IMR-90 (cell line): Measurements from ENCODE around the gene CLASP1. TPM values are rescaled to one million over a fixed set of nuclear protein-coding genes. Genes with fewer than 3 reads are reported as not detected.
A peak's percentile ranks its signal among the peaks of the same experiment; 100 is the strongest.

Experiments
- ATAC-seq: fragments of 200-7000 bp; cut with Tn5 transposase; 2 replicates; pipeline ENCODE4 v1.9.1; 2020; ENCODE audit warnings: low read depth, mild to moderate bottlenecking, moderate library complexity
- BruUV-seq: library from RNA; stranded (reverse); fragments of 400-500 nt; replicated peaks from 2 replicates; lab custom pipeline; 2021; lab: Mats Ljungman, UMichigan
- CTCF ChIA-PET: fragments of 300-600 bp; formaldehyde crosslinking; extraction: SDS; loops from one replicate; lab custom pipeline; 2021; ENCODE audit warnings: antibody characterized with exemption; lab: Yijun Ruan, JAX
- POLR2A ChIA-PET: fragments of 300-600 bp; sonication (Branson Sonifier 250); formaldehyde crosslinking; loops from one replicate; lab custom pipeline; 2022; ENCODE audit warnings: antibody characterized with exemption; ENCODE audit not compliant: unreplicated experiment; lab: Charles Lee
- DNase-seq: peaks from one replicate; pipeline ENCODE4 v3.0.0; 2013
- H2AFZ ChIP-seq: replicated peaks from 2 replicates; pipeline ENCODE3; 2013; ENCODE audit warnings: low read length, mild to moderate bottlenecking; ENCODE audit not compliant: poor library complexity
- H2AK5ac ChIP-seq: 2 replicates; pipeline ENCODE4 v1.6.1; 2013; ENCODE audit warnings: low read depth, low read length, inconsistent platforms
- H2AK9ac ChIP-seq: replicated peaks from 2 replicates; pipeline ENCODE3; 2013; ENCODE audit warnings: mild to moderate bottlenecking, low read depth, low read length, moderate library complexity; ENCODE audit not compliant: poor library complexity
- H2BK120ac ChIP-seq: 2 replicates; pipeline ENCODE4 v1.6.1; 2013; ENCODE audit warnings: low read depth, low read length, inconsistent platforms
- H2BK15ac ChIP-seq: 3 replicates; pipeline ENCODE4 v1.6.1; 2013; ENCODE audit warnings: low read depth, low read length, inconsistent platforms
- H2BK20ac ChIP-seq: 2 replicates; pipeline ENCODE4 v1.6.1; 2013; ENCODE audit warnings: low read depth, mild to moderate bottlenecking, inconsistent platforms, low read length, moderate library complexity
- H2BK5ac ChIP-seq: 2 replicates; pipeline ENCODE4 v1.6.1; 2013; ENCODE audit warnings: mild to moderate bottlenecking, low read depth, low read length, inconsistent platforms; ENCODE audit not compliant: poor library complexity, severe bottlenecking
- H3K14ac ChIP-seq: replicated peaks from 2 replicates; pipeline ENCODE4 v1.6.1; 2013; ENCODE audit warnings: low read depth, low read length, inconsistent platforms
- H3K18ac ChIP-seq: 2 replicates; pipeline ENCODE4 v1.6.1; 2013; ENCODE audit warnings: low read depth, low read length, control low read depth
- H3K23ac ChIP-seq: 2 replicates; pipeline ENCODE4 v1.6.1; 2013; ENCODE audit warnings: low read depth, low read length, inconsistent platforms
- H3K27ac ChIP-seq: 2 replicates; pipeline ENCODE4 v1.5.1; 2013; ENCODE audit warnings: mild to moderate bottlenecking, control low read depth, low read length; ENCODE audit not compliant: insufficient read depth
- H3K27me3 ChIP-seq: 2 replicates; pipeline ENCODE4 v1.6.1; 2013; ENCODE audit warnings: low read length; ENCODE audit not compliant: control insufficient read depth, insufficient read depth
- H3K36me3 ChIP-seq: 2 replicates; pipeline ENCODE4 v1.6.1; 2013; ENCODE audit warnings: low read length, mixed read lengths; ENCODE audit not compliant: control insufficient read depth, insufficient read depth
- H3K4ac ChIP-seq: 2 replicates; pipeline ENCODE4 v1.6.1; 2013; ENCODE audit warnings: low read depth, low read length, inconsistent platforms
- H3K4me1 ChIP-seq: 2 replicates; pipeline ENCODE4 v1.6.1; 2013; ENCODE audit warnings: low read length, mixed read lengths; ENCODE audit not compliant: control insufficient read depth, insufficient read depth
- H3K4me2 ChIP-seq: 2 replicates; pipeline ENCODE4 v1.6.1; 2013; ENCODE audit warnings: low read depth, mild to moderate bottlenecking, control low read depth, low read length, moderate library complexity
- H3K4me3 ChIP-seq: 2 replicates; pipeline ENCODE4 v1.5.1; 2013; ENCODE audit warnings: low read depth, mild to moderate bottlenecking, control low read depth, low read length, moderate library complexity; ENCODE audit not compliant: insufficient read depth
- H3K56ac ChIP-seq: 2 replicates; pipeline ENCODE4 v1.6.1; 2013; ENCODE audit warnings: low read length, inconsistent platforms; ENCODE audit not compliant: insufficient read depth; ENCODE audit errors: extremely low read depth
- H3K79me1 ChIP-seq, 2 experiments: 2 replicates each; pipeline ENCODE4 v1.6.1; 2013; ENCODE audit warnings: low read length in 2 of 2, inconsistent platforms in 1 of 2, low read depth in 1 of 2
- H3K9ac ChIP-seq: 2 replicates; pipeline ENCODE4 v1.6.1; 2013; ENCODE audit warnings: low read depth, low read length, control low read depth
- H3K9me1 ChIP-seq: 2 replicates; pipeline ENCODE4 v1.6.1; 2013; ENCODE audit warnings: low read length, inconsistent platforms; ENCODE audit not compliant: insufficient read depth
- H3K9me3 ChIP-seq: 2 replicates; pipeline ENCODE4 v1.6.1; 2013; ENCODE audit warnings: low read length; ENCODE audit not compliant: control insufficient read depth, insufficient read depth
- H4K20me1 ChIP-seq: 2 replicates; pipeline ENCODE4 v1.6.1; 2013; ENCODE audit warnings: low read length, inconsistent platforms; ENCODE audit not compliant: insufficient read depth
- H4K5ac ChIP-seq: 2 replicates; pipeline ENCODE4 v1.6.1; 2013; ENCODE audit warnings: mild to moderate bottlenecking, low read depth, low read length, control low read depth
- H4K8ac ChIP-seq, 2 experiments: 2 replicates each; pipeline ENCODE4 v1.6.1; 2013; ENCODE audit warnings: low read depth in 2 of 2, low read length in 2 of 2, control low read depth in 1 of 2, inconsistent platforms in 1 of 2
- H4K91ac ChIP-seq: 2 replicates; pipeline ENCODE4 v1.6.1; 2013; ENCODE audit warnings: low read depth, low read length, inconsistent platforms; ENCODE audit not compliant: insufficient read depth
- BHLHE40 ChIP-seq: fragments of 150-350 bp; IDR thresholded peaks from 2 replicates; pipeline ENCODE4 v1.6.1; 2016; ENCODE audit warnings: mild to moderate bottlenecking, low read depth, low read length
- CEBPB ChIP-seq: IDR thresholded peaks from 2 replicates; pipeline ENCODE4 v1.6.1; 2012; ENCODE audit warnings: low read depth, low read length, improper control_type of control experiment
- CHD1 ChIP-seq: IDR thresholded peaks from 2 replicates; pipeline ENCODE4 v1.6.1; 2012; ENCODE audit warnings: low read depth, low read length, improper control_type of control experiment
- CTCF ChIP-seq: conservative IDR thresholded peaks from 2 replicates; pipeline ENCODE4 v1.5.1; 2012; ENCODE audit warnings: mild to moderate bottlenecking, low read depth, low read length, improper control_type of control experiment
- ELK1 ChIP-seq: fragments of 150-350 bp; IDR thresholded peaks from 2 replicates; pipeline ENCODE4 v1.6.1; 2016; ENCODE audit warnings: low read depth, mild to moderate bottlenecking, low read length, moderate library complexity, borderline replicate concordance
- FOS ChIP-seq: fragments of 150-350 bp; IDR thresholded peaks from 2 replicates; pipeline ENCODE4 v1.6.1; 2016; ENCODE audit warnings: low read depth, low read length
- MAFK ChIP-seq: IDR thresholded peaks from 2 replicates; pipeline ENCODE4 v1.6.1; 2012; ENCODE audit warnings: low read depth, low read length, improper control_type of control experiment
- MAZ ChIP-seq: IDR thresholded peaks from 2 replicates; pipeline ENCODE4 v1.6.1; 2012; ENCODE audit warnings: low read depth, mild to moderate bottlenecking, low read length, improper control_type of control experiment, moderate library complexity, borderline replicate concordance
- MXI1 ChIP-seq: IDR thresholded peaks from 2 replicates; pipeline ENCODE4 v1.6.1; 2012; ENCODE audit warnings: low read depth, mild to moderate bottlenecking, low read length, moderate library complexity, borderline replicate concordance
- NFE2L2 ChIP-seq: fragments of 150-350 bp; IDR thresholded peaks from 2 replicates; pipeline ENCODE4 v1.6.1; 2016; ENCODE audit warnings: low read depth, mild to moderate bottlenecking, low read length
- POLR2A ChIP-seq: IDR thresholded peaks from 2 replicates; pipeline ENCODE4 v1.6.1; 2012; ENCODE audit warnings: mild to moderate bottlenecking, low read depth, low read length
- RAD21 ChIP-seq: IDR thresholded peaks from 2 replicates; pipeline ENCODE4 v1.6.1; 2012; ENCODE audit warnings: low read length, improper control_type of control experiment
- RCOR1 ChIP-seq: IDR thresholded peaks from 2 replicates; pipeline ENCODE4 v1.6.1; 2012; ENCODE audit warnings: mild to moderate bottlenecking, low read length, improper control_type of control experiment; ENCODE audit not compliant: insufficient replicate concordance
- RFX5 ChIP-seq: IDR thresholded peaks from 2 replicates; pipeline ENCODE4 v1.8.0; 2012; ENCODE audit warnings: low read depth, mild to moderate bottlenecking, low read length, moderate library complexity
- SMC3 ChIP-seq: fragments of 150-350 bp; IDR thresholded peaks from 2 replicates; pipeline ENCODE4 v1.6.1; 2016; ENCODE audit warnings: low read depth, mild to moderate bottlenecking, antibody characterized with exemption, low read length, moderate library complexity
- USF2 ChIP-seq: fragments of 150-350 bp; IDR thresholded peaks from 2 replicates; pipeline ENCODE4 v1.6.1; 2017; ENCODE audit warnings: mild to moderate bottlenecking, antibody characterized with exemption, low read length, low read depth
- WGBS, 2 experiments: methylation state at CpG; one replicate each; pipeline versions ENCODE4 v1.1.5 to v1.1.7; 2013; ENCODE audit warnings: missing lambda C conversion rate in 2 of 2; ENCODE audit not compliant: insufficient read length in 1 of 2; ENCODE audit errors: extremely low coverage in 2 of 2; 5-methylcytosine and 5-hydroxymethylcytosine counted together
- dilution Hi-C: fragments of 300-500 bp; cut with HindIII; formaldehyde crosslinking; loops from one replicate; pipeline ENCODE4 v1.14.3; 2018; ENCODE audit warnings: low sequenced_read_pairs; ENCODE audit not compliant: unreplicated experiment
- in situ Hi-C: fragments of 300-500 bp; cut with MboI; formaldehyde crosslinking; loops from 3 replicates; pipeline ENCODE4 v1.14.3; 2019; ENCODE audit warnings: low sequenced_read_pairs, inconsistent platforms, mixed read lengths
- intact Hi-C: fragments of 100-400 bp; cut with micrococcal nuclease; formaldehyde crosslinking; loops from 2 replicates; pipeline ENCODE4 v1.10.0; 2022
- polyA plus RNA-seq, 3 experiments: library from polyadenylated mRNA; depleted of rRNA; stranded (reverse); fragments of >200 nt; gene quantifications; 2 replicates each; pipeline ENCODE4 v1.2.3, GENCODE V29; 2012; ENCODE audit warnings: low replicate concordance in 1 of 3
- total RNA-seq: library from RNA; depleted of rRNA; stranded (reverse); fragments of >200 nt; gene quantifications from 2 replicates; pipeline ENCODE4 v1.2.3, GENCODE V29; 2012

Gene CLASP1
- total and polyA plus RNA-seq, 2 of the 4 experiments (the other 2 are of a cell fraction): 12.3 to 33.7 TPM

- Histone ChIP-seq H2BK15ac (peak overlapping the region; percentile 85; the same call in 2 of the 3 replicates), H4K20me1 (peaks cover 10% of the 10 kb centered on the region), H3K14ac (peak overlapping the region; percentile 96), H3K79me1 (peaks cover 11 to 47% of the 10 kb centered on the region in 2 experiments), H3K9me3 (no peaks in the 10 kb centered on the region), H3K27me3 (no peaks in the 10 kb centered on the region), H2BK20ac (peak overlapping the region; percentile 95), H3K23ac (peak overlapping the region; percentile 89), H2BK5ac (peak overlapping the region; percentile 11), H2AK5ac (peak overlapping the region; percentile 83), H4K5ac (no peak overlapping the region), H4K8ac (peak overlapping the region in 1 of 2 experiments; percentile 89; a peak in 1 of 4 replicates), H2BK120ac (peak overlapping the region; percentile 89), H3K56ac (0 out of 2 replicates have a peak overlapping the region, but pooled peaks have one; percentile 38), H2AFZ (no peak overlapping the region), H3K4me3 (no peak overlapping the region), H3K4ac (peak overlapping the region; percentile 82), H3K18ac (peak overlapping the region; percentile 57; the same call in 1 of the 2 replicates), H2AK9ac (no peak overlapping the region), H3K9me1 (peaks cover 12% of the 10 kb centered on the region), H4K91ac (peak overlapping the region; percentile 94), H3K27ac (peak overlapping the region; percentile 67; the same call in 1 of the 2 replicates), H3K4me1 (peaks cover 10% of the 10 kb centered on the region), H3K4me2 (no peak overlapping the region), H3K36me3 (no peaks in the 10 kb centered on the region), H3K9ac (no peak overlapping the region)
- dilution Hi-C loops (no loop called here), intact Hi-C loops (no loop called here), in situ Hi-C loops (no loop called here)
- ChIA-PET CTCF (interaction anchor here (0.6 kb wide), 1 partner anchor 91 kb away, joined by 3 read pairs; no protein-coding TSS in a partner anchor), POLR2A (no interaction called here)
- no peak for ATAC-seq
- DNase-seq: no peak
- BruUV-seq: no TSS peak
- WGBS, 2 experiments: 83% methylated on average over 2 of the region's 4 CpGs; no CpG with 5 or more reads in 1 of the 2 experiments
- TF ChIP-seq USF2: no peak
- no peak for TF ChIP-seq MAZ
- no peak for TF ChIP-seq MAFK
- TF ChIP-seq CHD1: no peak
- no peak for TF ChIP-seq FOS
- no peak for TF ChIP-seq CTCF
- no peak for TF ChIP-seq ELK1
- no peak for TF ChIP-seq BHLHE40
- no peak for TF ChIP-seq NFE2L2
- no peak for TF ChIP-seq MXI1
- TF ChIP-seq POLR2A: no peak
- TF ChIP-seq RCOR1: no peak
- TF ChIP-seq CEBPB: no peak
- TF ChIP-seq RAD21: no peak
- TF ChIP-seq RFX5: no peak
- no peak for TF ChIP-seq SMC3
Measured at GRCh38 chr2:121633463-121633862, 15.8 kb downstream of the CLASP1 start.
